Inferior parietal cortex (tissue), 1 donor: ENCODE measurements around the gene HAGH.
"Not testable (repeated sequence)": the region's sequence is repeated elsewhere in the genome, so short reads cannot be mapped to it uniquely, and the experiment has no call there.

Experiments used
- DNase-seq: peaks from one replicate; pipeline ENCODE4 v3.0.0-alpha.2; 2016; ENCODE audit errors: extremely low spot score

The HAGH gene

DNA sequence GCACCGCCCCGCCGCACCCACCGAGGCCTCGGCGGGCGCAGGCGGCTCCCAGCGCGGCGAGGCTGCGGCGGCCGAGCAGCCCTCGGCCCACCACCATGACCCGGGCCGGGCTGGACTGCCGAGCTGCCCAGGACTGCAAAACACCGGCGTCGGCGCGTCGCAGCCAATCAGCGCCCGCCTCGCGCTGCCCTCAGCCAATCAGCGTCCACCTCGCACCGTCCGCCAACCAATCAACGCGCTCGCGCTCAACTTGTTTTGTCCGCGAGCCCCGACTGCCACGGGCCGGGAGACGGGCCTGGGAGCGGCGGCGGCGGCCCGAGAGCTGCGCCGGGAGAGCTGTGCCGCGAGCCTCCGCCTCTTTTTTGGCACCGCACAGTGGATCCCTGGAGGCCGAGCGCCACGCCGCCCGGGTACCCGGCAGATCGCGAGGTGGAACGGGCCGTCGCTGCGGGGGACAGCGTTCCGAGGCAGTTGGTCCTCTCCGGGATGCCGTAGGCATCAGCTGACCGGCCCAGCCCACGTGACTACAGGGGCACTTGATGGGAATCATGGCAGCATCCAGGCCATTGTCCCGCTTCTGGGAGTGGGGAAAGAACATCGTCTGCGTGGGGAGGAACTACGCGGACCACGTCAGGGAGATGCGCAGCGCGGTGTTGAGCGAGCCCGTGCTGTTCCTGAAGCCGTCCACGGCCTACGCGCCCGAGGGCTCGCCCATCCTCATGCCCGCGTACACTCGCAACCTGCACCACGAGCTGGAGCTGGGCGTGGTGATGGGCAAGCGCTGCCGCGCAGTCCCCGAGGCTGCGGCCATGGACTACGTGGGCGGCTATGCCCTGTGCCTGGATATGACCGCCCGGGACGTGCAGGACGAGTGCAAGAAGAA, at the start of gene HAGH, which contains the start of gene FAHD1:
Gene HAGH, minus strand, starts transcription at position 135 of the 883 bp plus-strand sequence. Its CDS starts 38 bp downstream, at position 97.
Gene FAHD1, plus strand, starts transcription at position 516 of the 883 bp plus-strand sequence. Its CDS starts 33 bp downstream, at position 549.
- peak; percentile 97 for DNase-seq

DNA sequence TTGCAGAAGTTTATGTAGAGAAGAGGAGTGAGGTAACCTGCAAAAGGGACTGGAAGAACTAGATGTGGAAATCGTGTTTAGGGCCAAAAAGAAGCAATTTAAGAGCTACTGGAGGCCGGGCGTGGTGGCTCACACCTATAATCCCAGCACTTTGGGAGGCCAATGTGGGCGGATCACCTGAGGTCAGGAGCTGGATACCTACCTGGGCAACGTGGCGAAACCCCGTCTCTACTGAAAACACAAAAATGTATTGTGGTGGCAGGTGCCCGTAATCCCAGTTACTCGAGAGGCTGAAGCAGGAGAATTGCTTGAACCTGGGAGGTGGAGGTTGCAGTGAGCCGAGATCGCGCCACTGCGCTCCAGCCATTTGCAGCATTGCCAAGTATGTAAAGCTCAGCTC, 49.4 kb upstream of the HAGH start:
- DNase-seq: not testable (repeated sequence)

DNA sequence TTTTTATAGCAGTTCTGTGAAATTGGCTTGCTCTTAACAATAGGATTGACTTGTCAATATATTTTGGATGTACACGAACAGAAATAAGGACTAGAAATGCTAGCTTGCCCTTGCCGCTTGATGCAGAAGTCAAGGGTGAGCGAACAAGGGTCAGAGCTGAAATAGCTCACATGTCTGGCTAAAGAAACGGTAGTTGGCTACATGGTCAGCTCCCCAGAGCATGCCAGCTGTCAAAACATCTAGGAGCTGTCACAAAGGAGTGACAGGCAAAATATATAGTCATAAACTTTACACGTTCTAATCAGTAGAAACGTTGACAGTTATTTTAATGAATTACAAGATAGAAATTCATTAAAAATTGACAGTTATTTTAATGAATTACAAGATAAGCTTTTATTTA, 48.2 kb upstream of the HAGH start:
- no peak for DNase-seq

DNA sequence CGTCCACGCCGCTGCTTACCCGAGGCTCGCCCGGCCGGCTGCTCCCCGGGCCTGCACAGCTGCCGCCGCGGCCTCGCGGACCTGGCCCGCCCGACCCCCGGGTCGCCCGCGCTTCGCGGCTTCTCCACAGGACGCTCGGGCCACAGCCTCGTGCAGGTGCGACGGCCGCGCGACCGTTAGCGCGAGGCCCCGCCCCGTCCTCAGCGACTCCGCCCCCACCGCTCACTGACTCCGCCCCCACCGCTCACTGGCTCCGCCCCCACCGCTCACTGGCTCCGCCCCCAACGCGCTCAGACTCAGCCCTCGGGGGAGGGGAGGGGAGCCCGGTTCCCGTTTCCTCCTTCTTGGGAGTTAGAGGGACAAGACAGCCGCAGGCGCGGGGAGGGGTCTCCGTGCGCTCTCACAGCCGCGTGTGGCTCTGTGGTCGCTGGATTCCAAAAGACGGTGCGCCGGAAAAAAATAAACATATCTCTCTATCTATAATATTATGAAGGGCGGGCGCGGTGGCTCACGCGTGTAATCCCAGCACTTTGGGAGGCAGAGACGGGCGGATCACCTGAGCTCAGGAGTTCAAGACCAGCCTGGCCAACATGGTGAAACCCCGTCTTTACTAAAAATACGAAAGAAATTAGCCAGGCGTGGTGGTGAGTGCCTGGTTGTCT, 45.5 kb upstream of the HAGH start, which contains the start of gene MEIOB:
Gene MEIOB, minus strand, starts transcription at position 191 of the 662 bp plus-strand sequence. CDS start 3,989 bp downstream, outside the sequence.
- DNase-seq: no peak

DNA sequence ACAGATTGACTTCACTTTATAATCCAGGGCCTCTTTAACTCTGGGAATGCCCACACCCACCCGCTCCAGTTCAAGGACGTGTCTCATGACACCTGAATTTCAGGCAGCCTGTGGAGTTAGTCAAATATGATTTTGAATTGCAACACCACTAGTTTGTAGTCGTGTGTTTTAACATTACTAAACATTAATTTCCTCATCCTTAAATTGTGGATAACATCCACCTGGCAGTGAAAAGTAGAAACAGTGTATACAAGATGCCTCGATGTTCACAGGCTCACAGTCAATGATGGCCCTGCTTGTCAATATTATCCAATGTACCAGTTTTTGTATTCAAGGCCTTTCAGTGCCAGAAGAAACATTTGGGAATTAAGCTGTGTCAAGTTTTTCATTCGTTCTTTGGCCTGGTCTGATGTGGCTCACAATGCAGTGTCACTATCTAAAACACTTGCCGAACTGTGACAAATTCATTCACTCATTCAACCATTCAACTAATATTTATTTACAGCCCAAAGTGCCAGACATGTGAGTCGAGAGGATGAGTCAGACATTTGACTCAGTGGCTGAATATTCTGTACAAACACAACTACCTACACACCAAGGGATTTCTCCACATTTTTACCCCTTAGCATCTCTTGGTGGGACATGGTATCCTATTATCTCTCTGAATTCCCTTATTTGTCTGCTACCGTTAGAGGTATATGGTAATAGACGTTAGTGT, 43.9 kb upstream of the HAGH start:
- DNase-seq: no peak

DNA sequence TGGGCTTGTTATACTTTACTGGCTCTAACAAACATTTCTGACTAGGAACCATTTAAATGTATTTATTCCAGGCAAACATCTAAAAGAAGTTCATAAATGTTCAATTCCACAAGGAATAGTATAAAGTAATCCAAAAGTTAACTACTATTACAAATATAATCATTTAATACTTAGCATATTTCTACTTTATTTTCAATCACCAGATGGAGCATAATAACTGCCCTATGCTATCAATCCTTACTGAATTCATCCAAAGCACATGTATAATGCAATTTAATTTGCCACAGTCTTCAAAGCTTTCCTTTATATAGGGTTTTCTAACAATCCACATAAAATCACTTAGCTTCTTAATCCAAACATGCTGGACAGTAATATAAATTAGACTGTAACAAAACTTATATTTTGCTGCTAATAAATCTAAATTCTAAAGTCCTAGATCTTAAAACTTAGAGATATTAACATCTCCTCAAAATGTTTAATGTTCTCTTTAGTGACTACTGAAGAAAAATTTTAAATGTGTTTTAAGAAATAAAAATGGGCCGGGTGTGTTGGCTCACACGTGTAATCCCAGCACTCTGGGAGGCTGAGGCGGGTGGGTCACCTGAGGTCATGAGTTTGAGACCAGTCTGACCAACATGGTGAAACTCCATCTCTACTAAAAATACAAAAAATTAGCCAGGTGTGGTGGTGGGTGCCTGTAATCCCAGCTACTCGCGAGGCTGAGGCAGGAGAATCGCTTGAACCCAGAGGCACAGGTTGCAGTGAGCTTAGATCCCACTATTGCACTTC, 39.5 kb upstream of the HAGH start:
- no peak for DNase-seq

DNA sequence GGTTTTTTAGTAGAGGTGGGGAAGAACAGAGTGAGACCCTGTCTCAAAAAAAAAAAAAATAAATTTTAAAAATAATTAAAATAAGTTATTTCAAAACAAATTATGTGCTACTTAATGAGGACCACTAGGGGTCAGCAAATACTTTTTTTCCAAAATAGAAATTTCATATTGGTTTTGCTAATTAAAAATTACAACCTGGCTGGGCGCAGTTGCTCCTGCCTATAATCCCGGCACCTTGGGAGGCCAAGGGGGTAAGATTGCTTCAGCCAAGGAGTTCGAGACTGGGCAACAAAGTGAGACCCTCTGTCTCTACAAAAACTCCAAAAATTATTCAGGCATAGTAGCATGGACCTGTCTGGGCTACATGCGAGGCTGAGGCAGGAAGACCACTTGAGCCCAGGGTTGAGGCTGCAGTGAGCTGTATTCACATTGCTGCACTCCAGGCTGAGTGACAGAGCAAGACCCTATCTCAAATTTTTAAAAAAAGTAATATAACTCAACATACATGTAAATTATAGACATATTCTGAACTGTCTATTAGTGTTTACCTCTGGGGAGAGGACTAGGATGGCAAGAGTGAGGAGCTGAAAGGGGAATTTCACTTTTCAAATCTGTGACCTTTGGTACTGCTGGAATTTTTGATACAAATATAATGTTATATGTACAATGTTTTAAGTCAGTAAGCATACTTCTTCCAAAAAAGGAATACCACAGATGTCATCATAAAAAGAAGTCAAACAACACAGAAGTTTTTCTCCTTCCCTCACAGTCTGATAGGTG, 37.2 kb upstream of the HAGH start:
- DNase-seq: peak; percentile 54

DNA sequence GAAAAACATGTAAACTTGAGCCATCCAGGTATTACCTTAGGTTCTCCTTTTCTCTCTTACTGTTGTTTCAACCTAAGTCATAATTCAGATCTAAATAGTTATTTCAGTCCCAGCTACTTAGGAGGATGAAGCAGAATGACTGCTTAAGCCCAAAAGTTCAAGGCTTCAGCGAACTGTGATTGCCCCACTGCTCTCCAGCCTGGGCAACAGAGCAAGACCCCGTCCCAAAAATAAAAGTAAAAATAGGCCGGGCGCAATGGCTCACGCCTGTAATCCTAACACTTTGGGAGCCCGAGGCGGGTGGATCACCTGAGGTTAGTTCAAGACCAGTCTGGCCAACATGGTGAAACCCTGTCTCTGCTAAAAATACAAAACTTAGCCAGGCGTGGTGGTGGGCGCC, 35.8 kb upstream of the HAGH start:
- no peak for DNase-seq

DNA sequence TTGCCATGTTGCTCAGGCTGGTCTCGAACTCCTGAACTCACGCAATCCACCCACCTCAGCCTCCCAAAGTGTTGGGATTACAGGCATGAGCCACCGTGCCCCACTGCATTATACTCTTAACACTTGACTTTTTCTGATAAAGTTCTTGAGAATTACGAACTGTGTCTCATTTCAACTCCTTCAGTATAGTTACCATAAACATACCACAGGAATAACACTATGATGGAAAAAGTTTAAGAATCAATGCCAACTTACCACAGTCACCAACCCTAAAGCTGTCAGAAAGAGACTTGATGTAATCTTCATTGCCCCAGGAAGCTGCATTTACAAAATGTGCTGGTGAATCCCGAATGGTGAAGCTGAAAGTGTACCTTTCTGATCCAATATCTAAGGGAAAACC, 35.1 kb upstream of the HAGH start:
- no peak for DNase-seq

DNA sequence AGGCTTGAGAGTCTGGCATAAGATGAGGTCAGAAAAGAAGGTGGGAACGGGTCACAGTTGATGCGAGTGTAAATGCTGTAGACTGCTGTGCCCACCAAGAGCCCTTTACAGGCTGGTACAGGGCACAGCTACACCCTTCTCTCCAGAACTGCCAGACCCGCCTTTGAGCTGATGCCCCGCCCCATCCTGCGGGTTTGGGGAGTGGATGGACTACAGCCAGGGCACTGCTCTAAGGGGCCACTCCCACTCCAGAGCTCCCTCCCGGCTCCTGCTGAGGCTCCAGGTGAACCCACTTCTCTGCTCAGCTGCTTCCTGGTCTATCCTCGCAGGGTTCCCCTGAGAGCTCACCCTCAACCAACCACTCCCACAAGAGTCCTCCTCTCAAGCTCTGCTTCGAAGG, 33.0 kb upstream of the HAGH start:
- no peak for DNase-seq

DNA sequence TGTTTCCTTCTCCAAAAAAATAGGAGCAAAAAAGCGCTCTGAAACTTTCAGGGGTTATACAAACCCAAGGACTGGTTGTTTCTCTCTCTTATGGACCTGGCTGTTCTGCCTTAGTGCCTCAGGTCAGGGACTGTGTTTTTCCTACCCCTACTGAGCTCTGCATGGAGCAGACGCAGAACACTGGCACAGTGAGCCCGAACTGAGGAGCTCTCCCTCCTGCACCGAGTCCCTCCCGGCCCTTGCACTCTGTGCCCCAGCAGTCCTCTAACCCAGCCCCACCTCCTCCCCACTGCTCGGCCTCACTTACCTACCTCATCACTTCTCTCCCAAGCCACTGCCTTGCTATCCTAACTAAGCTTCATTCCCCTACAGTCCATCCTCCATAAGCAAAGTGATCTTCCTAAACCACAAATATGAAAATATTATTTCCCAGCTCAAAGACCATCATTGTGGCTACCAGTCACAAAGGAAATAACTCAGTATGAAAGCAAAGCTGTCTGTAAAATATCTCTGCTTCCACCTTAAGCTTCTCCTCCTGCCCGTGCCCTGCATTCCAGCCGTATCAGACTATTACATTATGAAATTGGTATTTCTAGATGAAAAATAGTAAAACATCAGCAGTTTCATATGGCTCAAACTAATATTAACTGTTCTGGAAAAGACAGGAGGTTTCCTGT, 31.7 kb upstream of the HAGH start:
- DNase-seq: no peak

DNA sequence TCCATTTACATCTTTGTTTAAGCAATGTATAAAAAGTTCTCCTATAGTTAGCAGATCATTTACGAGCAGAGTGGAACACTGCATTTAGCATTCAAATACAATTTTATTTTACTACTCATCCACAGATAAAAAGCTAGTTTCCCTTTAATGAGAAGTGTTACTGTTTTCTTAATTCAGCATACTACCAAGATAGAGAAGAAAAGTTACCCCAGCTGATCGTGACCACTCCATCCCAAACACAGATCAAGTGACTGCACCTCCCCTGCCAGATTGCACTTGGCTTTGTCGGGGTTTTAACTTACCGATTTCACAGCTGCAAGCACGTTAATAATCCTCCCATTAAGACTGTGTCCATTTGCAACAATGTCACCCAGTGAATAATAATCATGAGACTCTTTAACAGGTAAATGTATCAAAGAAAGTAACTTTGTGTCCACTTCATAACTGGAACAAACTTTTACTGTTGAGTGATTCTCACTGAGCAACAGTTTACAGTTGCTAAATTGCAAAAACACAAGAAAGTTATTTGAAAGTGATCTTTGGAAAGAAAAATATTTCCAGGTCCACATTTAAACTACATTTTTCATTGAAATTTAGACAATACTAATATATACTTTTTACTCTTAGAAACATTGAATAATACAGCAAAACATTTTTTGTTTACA, 30.9 kb upstream of the HAGH start:
- DNase-seq: no peak

DNA sequence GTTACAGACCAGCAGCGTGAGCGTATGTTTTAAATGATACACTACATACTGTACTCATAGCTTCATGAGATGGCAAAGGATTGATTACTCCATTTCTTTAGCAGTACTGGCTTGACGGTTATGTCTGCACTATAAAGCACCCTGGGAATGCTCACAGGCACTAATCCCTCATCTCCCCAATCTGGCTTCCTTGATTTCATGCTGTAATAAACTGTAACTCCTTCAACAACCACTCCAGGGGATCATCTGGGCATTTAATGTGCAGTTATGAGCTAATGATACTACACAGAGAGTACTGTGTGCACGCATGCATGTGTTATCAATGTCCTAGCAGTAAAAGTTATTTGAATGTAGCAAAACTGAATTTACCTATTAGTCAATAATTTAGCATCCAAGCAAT, 25.2 kb upstream of the HAGH start:
- no peak for DNase-seq

DNA sequence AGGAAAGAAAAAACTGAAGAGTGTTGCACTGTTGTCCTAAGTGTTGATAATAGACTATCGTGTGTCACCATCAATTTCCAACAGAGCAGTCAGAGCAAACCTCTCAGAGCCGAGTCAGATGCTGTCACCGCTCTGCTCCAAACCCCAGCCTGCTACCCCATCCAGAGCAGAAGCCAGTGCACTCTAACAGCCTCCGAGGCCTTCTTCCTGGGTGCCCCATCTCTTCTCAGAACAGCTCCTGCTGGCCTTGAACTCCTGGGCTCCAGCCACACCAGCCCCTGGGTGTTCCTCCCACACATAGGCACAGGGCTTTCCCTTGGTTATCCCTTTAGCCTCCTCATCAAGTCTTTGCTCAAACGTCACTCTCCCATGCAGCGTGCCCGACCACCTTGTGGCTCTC, 24.4 kb upstream of the HAGH start:
- DNase-seq: no peak

DNA sequence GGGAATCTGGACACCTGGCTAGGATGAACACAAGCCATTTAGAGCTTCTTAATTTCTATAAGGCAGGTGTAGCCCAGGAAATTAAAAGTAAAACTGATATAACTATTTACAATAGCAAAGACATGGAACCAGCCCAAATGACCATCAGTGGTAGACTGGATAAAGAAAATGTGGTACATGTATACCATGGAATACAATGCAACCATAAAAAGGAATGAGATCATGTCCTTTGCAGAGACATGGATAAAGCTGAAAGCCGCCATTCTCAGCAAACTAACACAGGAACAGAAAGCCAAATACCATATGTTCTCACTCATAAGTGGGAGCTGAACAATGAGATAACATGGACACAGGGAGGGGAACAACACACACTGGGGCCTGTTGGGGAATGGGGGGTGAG, 19.8 kb upstream of the HAGH start:
- no peak for DNase-seq

DNA sequence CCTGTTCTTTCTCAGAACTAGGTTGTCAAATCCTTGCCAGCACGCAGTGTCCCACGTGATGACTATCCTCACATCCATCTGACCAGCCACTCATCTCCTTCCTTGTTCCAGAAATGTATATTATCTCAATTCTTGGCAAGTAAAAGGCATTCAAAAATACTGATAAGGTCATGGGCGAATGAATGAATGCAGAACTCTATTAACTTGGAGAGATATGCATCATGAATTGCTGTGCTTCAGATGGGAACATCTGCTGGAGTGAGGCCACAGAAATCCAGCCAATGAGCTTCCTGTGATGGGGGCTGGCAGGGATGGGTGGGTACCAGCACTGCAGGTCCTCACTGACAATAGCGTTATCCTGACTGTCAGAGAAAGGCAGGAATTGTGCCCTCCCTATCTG, 19.4 kb upstream of the HAGH start:
- DNase-seq: no peak

DNA sequence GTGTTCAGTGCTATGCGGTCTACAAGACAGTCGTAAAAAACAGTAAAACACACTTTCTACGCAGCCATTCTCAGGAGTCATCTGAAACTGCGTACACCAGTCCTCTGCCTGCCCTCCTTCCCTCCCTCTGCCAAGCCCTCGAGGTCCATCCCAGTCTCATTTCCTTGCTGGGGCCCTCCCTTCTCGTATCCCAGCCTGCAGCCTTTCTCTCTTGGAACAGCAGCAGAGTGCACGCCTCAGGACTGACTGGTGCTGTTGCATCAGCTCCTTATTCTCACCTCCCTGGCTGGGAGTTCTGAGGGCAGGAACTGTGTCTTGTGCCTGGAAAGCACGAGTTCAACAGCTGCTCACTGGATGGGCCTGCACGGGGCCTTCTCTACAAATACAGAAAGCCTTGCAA, 12.9 kb upstream of the HAGH start:
- DNase-seq: no peak

DNA sequence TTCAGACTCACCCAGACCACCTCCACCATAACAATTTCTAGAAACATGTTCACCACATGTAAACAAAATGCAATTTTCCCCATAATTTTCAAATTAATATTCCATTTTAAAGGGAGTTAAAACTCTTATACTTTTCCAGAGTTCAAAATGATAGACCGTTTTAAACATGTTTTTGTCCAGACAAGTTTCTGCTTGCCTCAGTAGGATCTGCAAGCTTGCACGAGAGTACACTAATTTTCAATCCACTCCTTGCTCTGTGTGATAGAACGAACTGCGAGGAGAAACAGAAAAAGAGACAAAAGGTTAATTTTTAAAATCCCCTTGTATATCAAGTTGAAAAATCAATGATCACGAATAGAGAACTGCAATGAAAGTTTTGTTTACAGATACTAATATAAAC, 7.5 kb upstream of the HAGH start:
- DNase-seq: no peak

DNA sequence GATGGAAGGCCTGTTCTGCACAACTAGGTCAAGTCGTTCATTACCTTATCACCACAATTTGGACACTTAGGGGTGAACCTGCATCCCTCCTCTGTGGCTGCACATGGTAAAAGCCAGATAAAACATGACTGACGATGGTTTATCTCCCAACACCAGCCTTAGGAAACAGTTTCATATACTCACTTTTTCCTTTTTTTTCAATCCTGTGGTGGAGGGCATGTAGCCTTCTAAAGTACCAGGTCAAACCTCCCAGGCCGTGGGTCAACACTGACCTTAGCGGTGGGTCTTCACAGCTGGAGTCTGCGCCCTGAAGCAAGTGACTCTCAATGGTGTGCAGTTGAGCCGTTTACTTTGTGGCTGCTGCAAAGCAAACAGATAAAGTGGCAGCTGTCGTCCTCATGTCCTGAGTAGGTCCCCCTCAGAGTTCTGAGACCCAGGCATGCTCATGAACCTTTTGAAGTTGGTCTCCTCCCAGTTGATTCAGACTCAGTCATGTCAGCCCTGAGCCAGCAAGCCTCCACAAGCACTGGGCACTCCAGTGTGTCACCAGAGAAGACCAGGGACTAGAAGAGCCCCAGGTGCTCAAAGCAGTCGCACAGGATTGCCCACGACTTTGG, 6.3 kb upstream of the HAGH start:
- DNase-seq: peak; percentile 22
